Non-pigmented ciliary epithelial cell (primary cell): ENCODE measurements around the gene TWF2.
A peak's percentile ranks its signal among the peaks of the same experiment; 100 is the strongest.

ENCODE experiments used
- DNase-seq: peaks from one replicate; pipeline ENCODE4 v3.0.0-alpha.2; 2010; ENCODE audit warnings: low read depth

TWF2 gene

DNA sequence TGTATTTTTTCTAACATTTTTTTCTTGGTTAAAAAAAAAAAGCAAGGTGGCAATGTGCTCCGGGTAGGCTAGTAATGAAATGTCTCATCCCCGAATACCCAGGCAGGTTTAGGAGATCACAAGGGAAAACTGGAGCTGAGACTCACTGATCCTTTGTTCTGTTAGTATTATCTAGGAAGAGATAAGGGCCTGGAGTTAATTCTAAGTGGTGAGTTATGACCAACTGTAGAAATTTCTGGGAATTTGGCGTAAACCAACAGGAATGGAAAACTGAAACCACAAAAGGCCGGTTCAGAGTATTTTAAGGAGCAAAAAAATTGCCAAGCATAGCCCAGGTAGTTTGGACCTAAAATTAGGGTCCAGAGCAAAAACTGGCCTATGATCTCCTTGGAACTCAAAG is 19.0 kb upstream of the TWF2 start:
- DNase-seq: no peak

DNA sequence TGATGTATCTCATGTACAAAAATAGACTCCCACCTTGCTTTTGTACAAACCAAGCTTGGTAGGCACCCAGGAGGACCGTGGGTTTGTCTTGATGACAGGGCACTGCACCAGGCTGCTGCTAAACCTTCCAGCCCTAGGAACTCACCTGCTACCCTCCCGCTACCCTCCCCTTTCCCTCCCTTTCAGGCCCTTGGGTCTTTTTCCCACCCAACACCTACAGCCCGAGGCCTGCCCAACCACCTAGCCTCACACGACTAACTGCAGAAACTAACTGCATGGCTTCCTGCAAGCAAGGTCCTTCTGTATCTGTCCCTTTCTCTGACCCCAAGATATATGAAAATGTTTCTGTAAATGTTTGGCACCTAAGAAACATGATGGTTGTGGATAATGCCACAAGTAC is 17.7 kb upstream of the TWF2 start:
- DNase-seq: no peak

DNA sequence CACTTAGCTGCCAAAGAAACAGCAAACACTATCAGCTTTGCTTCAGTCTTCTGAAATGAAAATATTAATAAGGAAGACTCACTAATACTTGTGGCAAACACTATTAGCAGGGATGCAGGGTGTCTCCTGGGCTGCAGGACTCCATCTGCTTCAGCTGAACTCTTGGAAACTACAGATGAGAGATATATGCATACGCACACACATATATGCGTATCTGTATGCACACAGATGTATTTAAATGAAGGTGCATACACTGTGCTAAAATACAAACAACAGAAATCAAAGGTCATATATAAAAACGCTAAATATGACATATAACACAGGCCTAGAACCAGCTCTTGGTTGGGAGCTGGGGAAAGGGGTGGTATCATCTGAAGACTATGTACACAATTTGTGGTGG is 17.2 kb upstream of the TWF2 start:
- DNase-seq: no peak

DNA sequence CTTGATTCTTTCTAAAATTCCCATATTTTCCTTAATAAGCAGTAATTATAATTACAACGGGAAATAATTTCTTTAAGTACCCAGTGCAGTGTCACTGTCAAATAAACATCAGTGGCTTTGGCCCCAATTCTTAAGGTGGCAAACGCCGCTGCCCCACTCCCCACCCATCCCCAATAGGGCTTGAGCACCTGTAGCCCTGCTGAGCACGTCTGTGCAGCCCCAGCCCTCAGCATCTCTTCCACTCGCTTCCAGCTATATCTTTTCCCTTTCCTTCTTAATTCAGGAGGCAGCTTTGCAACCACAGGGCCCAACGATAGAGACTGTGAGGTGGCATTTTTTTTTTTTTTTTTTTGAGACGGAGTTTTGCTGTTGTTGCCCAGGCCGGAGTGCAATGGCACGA is 15.7 kb upstream of the TWF2 start:
- DNase-seq: no peak

DNA sequence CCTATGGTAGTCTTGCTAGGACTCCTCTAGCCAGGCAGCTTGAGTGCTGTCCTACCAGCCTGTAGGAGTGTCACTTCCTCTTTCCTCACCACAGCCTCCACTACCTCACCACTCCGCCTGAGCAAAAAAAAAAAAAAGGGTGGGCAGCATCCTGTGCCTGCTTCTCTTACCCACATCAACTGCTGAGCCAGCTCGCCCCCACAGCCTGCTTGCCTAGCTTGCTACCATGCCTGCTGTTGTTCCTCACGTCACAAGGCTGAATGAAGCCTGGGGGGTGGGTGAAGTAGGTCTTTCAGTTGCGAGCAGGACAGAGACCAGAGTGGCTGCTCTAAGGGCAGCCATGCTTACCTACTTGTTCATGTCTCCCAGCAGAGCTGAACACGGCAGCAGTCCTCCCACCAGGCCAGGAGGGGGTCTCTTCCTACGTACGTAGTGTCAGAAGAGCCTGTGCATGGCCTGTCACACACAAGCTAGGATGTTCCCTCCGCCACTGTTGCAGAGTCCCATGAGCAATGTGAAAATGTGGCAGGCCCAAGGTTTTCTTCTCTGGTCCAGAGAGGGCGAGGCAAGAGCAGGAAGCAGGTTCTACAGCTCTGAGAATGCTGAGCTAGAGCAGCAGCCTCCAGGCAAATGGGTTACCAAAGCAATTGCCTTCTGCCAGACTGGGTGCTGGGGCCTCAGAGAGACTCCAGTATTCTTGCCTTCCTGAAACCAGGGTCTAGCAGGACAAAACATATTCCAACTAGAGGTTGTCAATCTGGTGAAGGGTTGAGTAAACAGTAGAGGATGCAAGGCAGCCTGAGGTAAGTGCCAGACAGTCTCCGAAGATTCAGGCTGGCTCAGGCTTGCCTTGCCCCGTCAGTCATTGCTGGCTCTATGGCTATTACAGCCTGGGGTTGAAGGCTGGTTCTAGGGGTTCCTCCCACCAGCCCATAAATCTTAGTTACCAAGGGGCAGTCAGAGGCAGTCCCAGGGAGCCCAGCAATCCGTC is 14.7 kb upstream of the TWF2 start:
- no peak for DNase-seq

DNA sequence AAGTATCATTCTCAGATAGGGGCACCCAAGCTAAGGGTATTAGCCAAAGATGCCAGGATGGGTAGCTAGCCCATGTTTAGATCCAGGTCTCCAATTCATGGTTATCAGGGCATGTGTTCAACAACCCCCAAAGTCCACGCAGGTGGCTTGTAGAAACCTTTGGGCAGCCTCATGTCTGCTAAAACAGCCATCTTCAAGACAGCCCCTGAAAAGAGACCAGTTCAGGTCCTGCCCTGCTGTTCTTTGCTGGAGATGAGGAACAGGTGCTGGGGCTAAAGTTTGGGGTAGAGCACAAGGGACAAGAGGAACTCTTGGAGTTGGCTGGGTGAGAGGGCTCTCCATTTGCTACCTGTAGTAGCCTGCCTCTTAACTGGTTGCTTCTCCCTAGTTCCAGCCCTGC is 11.2 kb upstream of the TWF2 start:
- no peak for DNase-seq

DNA sequence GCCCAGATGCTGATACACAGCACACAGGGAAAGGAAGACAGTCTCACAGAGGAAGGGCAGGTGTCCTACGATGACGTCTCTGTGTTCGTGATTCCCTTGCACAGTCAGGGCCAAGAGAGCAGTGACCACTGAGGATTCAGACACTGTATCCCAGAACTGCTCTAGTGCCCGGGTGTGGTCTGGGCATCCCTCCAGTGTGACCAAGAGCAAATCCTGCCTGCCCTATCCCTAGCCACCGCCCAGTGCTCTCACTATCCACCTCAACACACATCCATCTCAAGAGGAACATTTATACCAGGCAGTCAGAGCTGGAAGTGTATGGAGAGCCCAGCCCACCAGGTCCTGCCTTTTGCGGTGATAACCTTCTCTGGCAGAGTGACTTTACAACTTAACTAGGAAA is 10.7 kb upstream of the TWF2 start:
- no peak for DNase-seq

DNA sequence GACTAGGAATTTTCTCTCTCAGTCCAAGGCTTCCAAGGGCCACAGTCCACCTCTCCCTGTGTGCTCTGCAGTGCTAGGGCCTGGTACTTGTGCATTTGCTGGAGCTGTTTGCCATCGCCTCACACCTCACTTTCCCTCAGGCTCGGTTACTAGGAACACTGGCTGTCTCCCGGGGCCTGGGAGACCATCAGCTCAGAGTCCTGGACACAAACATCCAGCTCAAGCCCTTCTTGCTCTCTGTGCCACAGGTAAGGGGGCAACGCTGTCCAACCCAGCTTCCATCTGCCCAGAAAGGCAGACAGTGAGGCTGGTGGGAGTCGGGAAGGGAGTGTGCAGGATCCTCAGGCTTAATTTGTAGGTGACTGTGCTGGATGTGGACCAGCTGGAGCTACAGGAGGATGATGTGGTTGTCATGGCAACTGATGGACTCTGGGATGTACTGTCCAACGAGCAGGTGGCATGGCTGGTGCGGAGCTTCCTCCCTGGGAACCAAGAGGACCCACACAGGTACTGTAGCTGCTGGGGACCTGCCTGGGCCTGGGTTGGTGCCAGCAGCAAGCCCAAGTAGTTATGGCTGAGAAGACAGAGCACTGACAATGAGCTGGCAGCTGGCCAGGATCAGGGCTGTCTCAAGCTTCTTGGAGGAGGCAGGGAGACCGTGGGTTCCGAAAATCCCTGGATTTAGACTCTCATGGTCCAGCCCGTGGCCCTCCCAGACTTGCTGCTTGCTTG is 10.0 kb upstream of the TWF2 start:
- DNase-seq: no peak

DNA sequence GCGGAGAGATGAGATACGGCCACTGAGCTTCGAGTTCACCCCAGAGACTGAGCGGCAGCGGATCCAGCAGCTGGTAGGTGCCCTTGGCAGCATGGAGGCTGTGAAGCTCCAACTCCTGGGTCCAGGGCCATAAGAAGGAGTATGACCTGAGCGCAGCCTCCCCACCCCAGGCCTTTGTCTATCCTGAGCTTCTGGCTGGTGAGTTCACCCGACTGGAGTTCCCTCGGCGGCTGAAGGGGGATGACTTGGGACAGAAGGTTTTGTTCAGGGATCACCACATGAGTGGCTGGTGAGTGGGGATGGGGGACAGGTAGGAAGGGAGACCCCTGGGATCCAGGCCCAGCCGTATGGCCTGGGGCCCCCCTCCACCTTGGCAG is 9.2 kb upstream of the TWF2 start:
- DNase-seq: no peak

DNA sequence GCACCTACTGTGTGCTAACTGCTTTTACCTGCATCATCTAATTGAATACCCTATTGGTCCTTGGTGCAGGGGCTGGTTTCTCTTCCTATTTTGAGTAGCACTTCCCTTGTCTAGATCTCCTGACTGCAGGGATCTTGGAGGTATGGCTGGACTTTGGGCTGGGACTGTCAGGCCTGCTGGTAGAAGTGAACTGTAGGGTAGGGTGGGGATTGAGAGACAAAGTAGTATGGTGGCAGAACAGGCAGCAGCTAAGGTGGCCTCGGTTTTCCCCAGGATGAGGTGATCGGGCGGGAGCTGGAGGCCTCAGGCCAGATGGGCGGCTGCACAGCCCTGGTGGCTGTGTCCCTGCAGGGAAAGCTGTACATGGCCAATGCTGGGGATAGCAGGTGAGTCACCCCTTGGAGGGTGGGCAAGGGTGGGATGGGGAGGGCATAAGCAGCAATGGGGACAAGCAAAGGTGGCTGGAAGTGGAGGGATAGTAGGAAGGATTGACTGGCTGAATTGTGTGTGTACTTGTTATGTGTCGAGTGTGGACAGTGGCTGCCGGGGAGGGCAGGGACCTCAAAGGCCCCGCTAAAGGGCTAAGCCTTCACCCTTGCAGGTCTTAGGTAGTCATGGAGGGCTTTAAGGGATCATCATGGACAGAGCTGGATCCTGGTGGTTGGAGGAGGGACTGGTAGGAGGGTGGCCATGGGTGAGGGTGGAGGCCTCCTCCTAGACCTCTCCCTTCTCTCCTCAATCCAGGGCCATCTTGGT is 8.6 kb upstream of the TWF2 start:
- no peak for DNase-seq

DNA sequence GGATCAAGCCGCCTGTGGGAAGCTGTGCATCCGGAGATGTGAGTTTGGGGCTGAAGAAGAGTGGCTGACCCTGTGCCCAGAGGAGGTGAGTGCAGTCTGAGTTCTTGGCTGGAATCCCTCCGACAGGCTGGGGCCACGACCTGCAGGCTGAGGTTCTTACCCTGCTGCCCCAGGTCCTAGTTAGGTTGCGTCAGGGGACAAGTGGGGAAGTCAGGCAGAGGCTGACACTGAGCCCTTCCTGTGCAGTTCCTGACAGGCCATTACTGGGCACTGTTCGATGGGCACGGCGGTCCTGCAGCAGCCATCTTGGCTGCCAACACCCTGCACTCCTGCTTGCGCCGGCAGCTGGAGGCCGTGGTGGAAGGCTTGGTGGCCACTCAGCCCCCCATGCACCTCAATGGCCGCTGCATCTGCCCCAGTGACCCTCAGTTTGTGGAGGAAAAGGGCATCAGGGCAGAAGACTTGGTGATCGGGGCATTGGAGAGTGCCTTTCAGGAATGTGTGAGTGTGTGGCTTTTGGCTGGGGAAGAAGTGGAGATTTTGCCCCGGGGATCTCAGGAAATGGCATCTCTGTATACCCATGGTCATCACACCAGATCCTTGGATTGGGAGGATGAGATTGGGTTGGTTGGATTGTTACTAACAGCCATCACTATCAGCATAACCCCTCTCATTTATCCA is 7.9 kb upstream of the TWF2 start:
- no peak for DNase-seq

DNA sequence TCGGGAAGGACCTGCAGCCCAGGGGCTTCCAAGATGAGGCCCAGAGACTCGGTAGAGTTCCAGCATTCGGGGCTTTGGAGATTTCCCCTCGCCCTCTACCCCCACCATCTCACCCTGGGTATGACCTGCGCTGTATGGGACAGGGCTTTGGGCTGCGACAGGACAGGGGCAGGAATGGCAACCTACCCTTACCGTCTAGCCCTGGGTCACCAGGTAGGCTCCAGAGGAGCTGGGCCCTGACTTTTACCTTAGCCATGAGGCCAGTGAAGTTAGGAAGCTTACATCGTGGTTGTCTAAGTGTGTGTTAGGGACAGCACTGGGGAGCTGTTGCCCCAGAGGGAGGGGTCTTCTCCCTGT is 7.3 kb upstream of the TWF2 start:
- no peak for DNase-seq

DNA sequence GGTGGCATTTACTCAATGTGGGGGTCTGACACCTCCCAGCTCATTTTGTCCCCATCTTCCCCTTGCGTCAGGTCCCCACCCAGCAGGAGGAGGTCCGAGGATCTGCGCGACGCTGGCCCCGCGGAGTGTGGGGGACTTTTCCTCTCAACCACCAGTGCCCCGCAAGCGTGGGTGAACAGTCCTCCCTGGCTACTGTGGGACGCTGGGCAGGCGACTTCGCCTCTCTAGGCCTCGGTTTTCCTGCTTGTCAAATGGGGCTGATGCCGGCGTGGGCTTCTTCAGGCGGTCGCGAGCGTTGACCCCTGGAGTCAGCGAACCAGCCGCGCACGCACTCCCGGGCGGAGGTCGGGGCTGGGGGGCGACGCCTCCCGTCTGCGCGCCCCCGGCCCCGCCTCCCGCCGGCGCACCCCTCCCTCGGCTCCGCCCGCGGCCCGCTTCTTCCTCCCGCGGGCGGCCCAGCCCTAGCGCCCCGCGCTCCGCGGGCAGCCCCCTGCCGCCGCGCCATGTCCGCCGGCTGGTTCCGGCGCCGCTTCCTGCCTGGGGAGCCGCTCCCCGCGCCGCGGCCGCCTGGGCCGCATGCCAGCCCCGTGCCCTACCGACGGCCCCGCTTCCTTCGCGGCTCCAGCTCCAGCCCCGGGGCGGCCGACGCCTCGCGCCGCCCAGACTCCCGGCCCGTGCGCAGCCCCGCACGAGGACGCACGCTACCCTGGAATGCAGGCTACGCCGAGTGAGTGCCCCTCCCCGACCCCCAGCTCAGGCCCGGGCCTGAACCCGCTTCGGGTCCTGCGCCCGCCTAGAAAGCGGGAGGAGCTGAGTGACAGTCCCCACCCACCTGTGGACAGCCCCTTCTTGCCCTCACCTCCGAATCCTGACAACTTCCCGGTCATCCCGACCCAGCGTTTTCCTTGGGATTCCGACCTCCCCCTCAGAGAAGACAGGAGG is 6.6 kb upstream of the TWF2 start, which contains the start of gene PPM1M:
TSS of gene PPM1M (plus strand) at position 438 of the 942 bp plus-strand sequence. CDS start at position 504, 66 bp downstream.
- no peak for DNase-seq

DNA sequence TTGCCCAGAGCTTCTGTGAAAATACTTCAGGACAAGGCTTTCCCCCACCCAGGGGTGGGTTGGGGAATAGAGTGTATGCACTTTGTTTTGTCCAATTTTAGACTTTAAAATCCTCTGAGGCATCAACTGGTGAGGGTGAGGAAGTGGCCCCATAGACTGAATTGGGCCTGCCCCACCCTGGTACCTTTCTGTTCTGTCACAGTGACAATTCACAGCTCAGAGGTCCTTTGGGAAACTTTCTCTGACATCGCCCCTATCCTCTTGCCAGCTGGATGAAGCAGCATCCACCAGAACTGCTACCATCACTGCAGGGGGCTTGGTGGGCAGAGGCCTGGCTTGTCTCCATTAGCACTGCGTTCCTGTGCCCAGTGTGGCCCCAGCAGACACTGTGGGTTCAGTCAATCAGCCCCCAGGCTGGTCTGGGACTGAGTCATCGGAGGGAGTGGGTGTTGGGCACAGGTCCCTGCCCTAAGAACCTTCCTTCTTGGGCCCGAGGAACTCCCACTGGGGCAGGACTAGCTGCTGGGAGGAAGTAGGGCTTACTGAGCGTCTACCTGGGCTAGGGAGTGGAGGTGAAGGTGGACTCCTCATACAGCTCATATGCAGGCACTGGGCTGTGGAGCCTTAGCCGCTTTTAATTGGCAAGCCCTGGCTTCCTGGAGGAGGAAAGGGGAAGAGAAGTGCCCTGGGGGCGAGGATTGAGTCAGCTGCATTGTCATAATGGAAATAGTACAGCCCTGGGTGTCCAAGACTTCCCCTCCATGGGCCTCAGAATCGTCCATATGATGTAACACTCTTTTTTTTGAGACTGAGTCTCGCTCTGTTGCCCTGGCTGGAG is 5.1 kb upstream of the TWF2 start:
- DNase-seq: no peak

DNA sequence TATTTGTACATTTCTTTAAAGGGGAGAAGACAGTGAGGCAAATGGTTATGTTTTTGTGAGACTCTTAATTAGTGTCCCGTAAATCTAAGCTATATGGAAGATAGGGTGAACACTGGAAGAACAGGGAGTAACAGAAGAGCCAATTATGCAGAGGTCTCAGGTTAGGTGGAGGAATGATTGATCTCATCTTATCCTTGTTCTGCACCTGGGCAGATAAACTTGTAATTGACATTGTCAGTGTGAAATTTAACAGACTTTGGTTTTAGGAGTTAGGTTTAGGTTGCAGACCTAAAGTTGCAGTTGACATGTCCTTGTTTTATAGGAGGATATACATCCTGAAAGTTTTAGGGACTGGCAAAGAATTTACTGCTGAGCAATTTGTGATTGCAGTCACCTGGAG is 3.1 kb upstream of the TWF2 start:
- DNase-seq: no peak

DNA sequence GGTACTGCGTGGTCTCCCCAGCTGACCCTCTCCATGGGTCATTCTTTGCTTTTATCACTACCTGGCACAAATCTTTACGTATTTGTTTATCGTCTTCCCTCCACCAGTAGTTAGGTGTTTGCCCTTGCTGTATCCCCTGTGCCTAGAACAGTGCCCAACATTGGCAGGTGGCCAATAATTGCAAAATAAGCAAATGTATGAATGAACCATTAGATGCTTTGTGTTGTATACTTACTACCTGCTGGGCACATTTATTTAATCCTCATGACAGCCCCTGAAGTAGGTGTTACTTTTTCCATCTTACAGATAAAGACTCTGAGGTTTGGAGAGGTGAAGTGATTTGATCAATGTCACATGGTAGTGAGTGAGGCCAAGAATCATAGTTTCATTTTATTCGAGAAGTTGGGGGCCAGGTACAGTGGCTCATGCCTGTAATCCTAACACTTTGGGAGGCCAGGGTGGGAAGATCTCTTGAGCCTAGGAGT is 2.0 kb upstream of the TWF2 start:
- no peak for DNase-seq

DNA sequence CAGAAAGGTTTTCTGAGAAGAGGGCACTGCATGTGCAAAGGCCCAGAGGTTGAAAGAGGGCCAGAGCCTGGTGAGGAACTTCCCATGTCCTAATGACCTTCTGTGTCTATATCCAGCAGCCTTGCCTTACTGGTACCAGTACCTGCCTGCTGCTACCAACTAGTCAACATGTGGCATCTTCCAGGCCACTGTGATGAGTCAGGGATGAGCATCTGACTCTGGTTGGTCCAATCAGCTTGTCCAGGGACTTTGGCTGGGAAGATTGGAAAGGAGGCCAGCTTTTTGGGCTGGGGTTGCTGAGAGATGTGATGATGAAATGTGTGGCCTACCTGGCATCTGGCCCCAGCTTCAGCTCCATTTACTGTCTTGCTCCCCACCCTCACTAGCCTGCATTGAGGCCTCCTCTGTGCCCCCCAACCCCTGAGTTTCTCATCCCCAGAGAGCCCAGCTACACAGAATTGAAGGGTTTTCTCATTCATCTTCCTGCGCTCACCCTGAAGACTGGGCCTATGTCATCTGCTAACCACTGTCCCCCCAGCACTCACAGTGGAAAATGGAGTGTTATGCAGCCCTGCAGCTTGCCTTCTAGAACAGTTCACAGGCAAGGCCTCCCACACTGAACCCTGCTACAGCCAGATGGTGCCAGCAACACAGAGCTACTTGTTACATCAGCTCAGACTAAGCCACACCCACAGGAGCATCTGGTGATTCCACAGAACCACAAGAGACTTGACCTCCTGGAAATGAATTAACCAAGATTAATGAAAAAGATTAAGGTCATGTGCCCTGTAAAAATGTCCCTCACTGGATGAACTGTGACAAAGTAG is 1.3 kb upstream of the TWF2 start:
- peak; percentile 94 for DNase-seq

DNA sequence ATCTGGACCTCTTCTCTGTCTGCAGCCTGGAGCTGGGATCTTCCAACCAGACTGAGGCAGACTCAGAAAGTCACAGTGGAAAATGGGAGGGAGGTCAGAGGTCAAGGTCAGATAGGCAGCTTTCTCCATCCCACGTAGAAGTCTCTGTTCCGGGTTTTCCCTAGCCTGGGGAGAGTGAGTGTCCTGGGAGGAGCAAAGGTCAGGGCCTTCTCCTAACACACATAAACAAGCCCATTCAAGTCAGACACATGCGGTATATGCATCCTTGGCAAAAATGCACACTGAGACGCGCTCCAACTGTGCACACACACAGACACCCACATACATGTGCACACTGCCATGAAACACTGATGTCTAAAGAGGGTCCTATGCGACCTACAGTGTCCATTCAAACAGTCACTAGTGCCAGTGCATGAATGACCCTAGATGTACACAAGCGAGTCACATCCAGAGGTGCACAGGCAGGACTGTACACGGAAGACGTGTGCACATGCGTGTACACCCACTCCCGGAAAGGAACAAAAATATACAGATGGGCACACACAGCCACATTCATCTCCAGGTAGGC is 681 bp downstream of the TWF2 start:
- DNase-seq: no peak
